Keratinocyte (primary cell): ENCODE measurements around the gene HDLBP. TPM values are rescaled to one million over a fixed set of nuclear protein-coding genes. Genes with fewer than 3 reads are reported as not detected.

Experiments used
- DNase-seq: peaks from one replicate; pipeline ENCODE4 v3.0.0-alpha.2; 2011; ENCODE audit warnings: low read depth, missing footprints, low spot score
- FAIRE-seq: peaks from 2 replicates; lab custom pipeline; 2011; peaks lifted over from hg19 to GRCh38; lab: Jason Lieb, UNC
- H2AFZ ChIP-seq: 2 replicates; pipeline ENCODE4 v1.6.0; 2012; ENCODE audit warnings: low read length, control low read depth, inconsistent platforms; ENCODE audit not compliant: control insufficient read depth
- H3K27ac ChIP-seq: 2 replicates; pipeline ENCODE4 v1.5.1; 2011; ENCODE audit warnings: low read length; ENCODE audit not compliant: control insufficient read depth, insufficient read depth
- H3K27me3 ChIP-seq: 3 replicates; pipeline ENCODE4 v1.6.0; 2011; ENCODE audit warnings: low read length; ENCODE audit not compliant: control insufficient read depth, insufficient read depth; ENCODE audit errors: extremely low read depth
- H3K36me3 ChIP-seq, 2 experiments: 2 replicates in 1 of 2; 3 replicates in 1 of 2; pipeline ENCODE4 v1.5.1; 2011; ENCODE audit warnings: low read length in 2 of 2, mild to moderate bottlenecking in 1 of 2; ENCODE audit not compliant: control insufficient read depth in 2 of 2, insufficient read depth in 2 of 2; ENCODE audit errors: extremely low read depth in 1 of 2
- H3K4me1 ChIP-seq: 3 replicates; pipeline ENCODE4 v1.5.1; 2011; ENCODE audit warnings: low read length; ENCODE audit not compliant: control insufficient read depth, insufficient read depth; ENCODE audit errors: extremely low read depth
- H3K4me2 ChIP-seq: 3 replicates; pipeline ENCODE4 v1.6.0; 2011; ENCODE audit warnings: low read depth, low read length; ENCODE audit not compliant: control insufficient read depth, insufficient read depth; ENCODE audit errors: extremely low read depth
- H3K4me3 ChIP-seq, 3 experiments: fragments of 200-600 bp in 1 of 3; sonication (generic) in 1 of 3; 2 replicates in 2 of 3; 3 replicates in 1 of 3; pipeline ENCODE4 v1.5.1; 2011 to 2016; ENCODE audit warnings: low read length in 3 of 3, mild to moderate bottlenecking in 3 of 3, control low read depth in 2 of 3, inconsistent platforms in 1 of 3, low read depth in 1 of 3, mixed read lengths in 1 of 3, mixed run types in 1 of 3, moderate library complexity in 1 of 3; ENCODE audit not compliant: control insufficient read depth in 2 of 3, insufficient read depth in 2 of 3; ENCODE audit errors: extremely low read depth in 1 of 3
- H3K79me2 ChIP-seq: 2 replicates; pipeline ENCODE4 v1.6.0; 2012; ENCODE audit warnings: low read length; ENCODE audit not compliant: control insufficient read depth, insufficient read depth
- H3K9ac ChIP-seq: 3 replicates; pipeline ENCODE4 v1.6.0; 2011; ENCODE audit warnings: low read length; ENCODE audit not compliant: control insufficient read depth, insufficient read depth; ENCODE audit errors: extremely low read depth
- H3K9me1 ChIP-seq: 3 replicates; pipeline ENCODE4 v1.6.0; 2011; ENCODE audit warnings: low read length; ENCODE audit not compliant: control insufficient read depth, insufficient read depth; ENCODE audit errors: extremely low read depth
- H3K9me3 ChIP-seq: 2 replicates; pipeline ENCODE4 v1.5.1; 2012; ENCODE audit warnings: low read depth, low read length; ENCODE audit not compliant: control insufficient read depth
- H4K20me1 ChIP-seq: 3 replicates; pipeline ENCODE4 v1.6.0; 2011; ENCODE audit warnings: low read length; ENCODE audit not compliant: control insufficient read depth, insufficient read depth; ENCODE audit errors: extremely low read depth
- EZH2 ChIP-seq: IDR thresholded peaks from one replicate; pipeline ENCODE4 v1.6.1; 2012; ENCODE audit warnings: inconsistent platforms, mild to moderate bottlenecking, low read length, moderate library complexity
- dilution Hi-C: fragments of 300-500 bp; cut with MboI; formaldehyde crosslinking; loops from one replicate; pipeline ENCODE4 v1.7.0; 2020; ENCODE audit warnings: low sequenced_read_pairs; ENCODE audit not compliant: extremely low pct_ligation_motif_present
- polyA plus RNA-seq, 5 experiments: library from polyadenylated mRNA; depleted of rRNA in 3 of 5; stranded (reverse) in 3 of 5; stranded (forward) in 1 of 5; unstranded in 1 of 5; fragments of >200 nt; gene quantifications; 1 replicate in 1 of 5; 2 replicates in 3 of 5; 3 replicates in 1 of 5; pipeline versions ENCODE4 v1.2.1 to v1.2.3, GENCODE V29; 2011 to 2012; ENCODE audit warnings: missing spikeins in 2 of 5, low read depth in 1 of 5, low replicate concordance in 1 of 5
- TF ChIP-seq, protein P1 (sequence below), 3 experiments: IDR thresholded peaks in 1 of 3; conservative IDR thresholded peaks in 1 of 3; optimal IDR thresholded peaks in 1 of 3; 2 replicates in 2 of 3; 3 replicates in 1 of 3; pipeline versions ENCODE3 to v1.5.1; 2011; ENCODE audit warnings: low read length in 3 of 3, mild to moderate bottlenecking in 3 of 3, moderate library complexity in 2 of 3, control low read depth in 1 of 3, inconsistent platforms in 1 of 3; ENCODE audit not compliant: insufficient read depth in 2 of 3; ENCODE audit errors: extremely low read depth in 1 of 3

HDLBP gene
- polyA plus RNA-seq, 1 donor (not counting 4 experiments of a cell fraction or from before 2014, with no cell fraction given), result 289 TPM

DNA sequence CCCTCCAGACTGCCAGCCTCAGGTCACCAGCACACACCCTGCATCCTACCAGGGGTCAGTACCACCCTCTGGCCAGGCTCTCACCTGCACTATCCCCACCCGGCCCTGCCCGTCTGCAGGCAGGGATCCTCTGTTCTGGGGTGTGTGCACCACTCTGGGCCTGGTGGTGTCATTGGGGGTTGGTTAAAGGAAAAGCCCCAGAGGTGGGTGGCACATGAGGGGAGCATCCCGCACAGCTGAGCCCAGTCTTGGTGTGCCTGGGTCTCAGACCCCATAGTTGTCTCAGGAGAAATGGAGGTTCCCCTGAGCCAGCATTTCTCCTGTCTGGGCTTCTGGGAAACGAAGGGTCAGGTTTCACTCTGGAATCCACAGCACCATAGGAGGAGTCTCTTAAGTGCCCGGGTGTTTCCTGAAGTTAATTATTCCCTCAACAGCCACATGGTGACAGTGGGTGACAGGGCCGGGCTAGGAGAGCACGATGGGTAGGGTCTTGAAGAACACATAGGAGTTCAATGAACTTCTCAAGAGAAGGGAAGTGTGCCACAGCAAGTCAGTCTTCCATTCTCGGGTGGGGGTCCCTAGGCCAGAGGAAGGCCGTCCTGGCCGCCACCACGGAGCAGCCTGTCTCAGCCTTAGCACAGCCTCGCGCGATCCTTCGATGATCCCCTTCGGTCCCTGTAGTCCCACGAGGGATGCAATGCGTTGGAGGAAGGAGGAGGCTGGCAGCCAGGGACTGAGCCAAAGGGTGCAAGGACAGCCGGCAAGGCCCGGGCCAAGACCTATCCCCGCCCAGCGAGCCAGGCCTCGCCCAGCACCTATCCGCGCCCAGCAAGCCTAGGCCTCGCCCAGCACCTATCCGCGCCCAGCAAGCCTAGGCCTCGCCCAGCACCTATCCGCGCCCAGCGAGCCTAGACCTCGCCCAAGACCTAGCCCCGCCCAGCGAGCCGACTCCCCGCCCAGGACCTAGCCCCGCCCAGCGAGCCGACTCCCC, 39.5 kb upstream of the HDLBP start:
- Histone ChIP-seq H3K79me2 (peaks cover 35% of the 10 kb centered on the region), H4K20me1 (peaks cover 3% of the 10 kb centered on the region), H3K9me1 (no peaks in the 10 kb centered on the region), H3K36me3 (peaks cover 21 to 22% of the 10 kb centered on the region in 2 experiments), H3K4me2 (peak overlapping the region; percentile 80), H3K27ac (peak overlapping the region; percentile 42), H3K4me3 (no peak overlapping the region), H2AFZ (peak overlapping the region; percentile 3), H3K4me1 (peaks cover 10% of the 10 kb centered on the region), H3K9me3 (no peaks in the 10 kb centered on the region), H3K27me3 (no peaks in the 10 kb centered on the region), H3K9ac (peak overlapping the region; percentile 46)
- peak; percentile 44 for FAIRE-seq
- dilution Hi-C loops, result no loop called here
- TF ChIP-seq, protein P1, sequence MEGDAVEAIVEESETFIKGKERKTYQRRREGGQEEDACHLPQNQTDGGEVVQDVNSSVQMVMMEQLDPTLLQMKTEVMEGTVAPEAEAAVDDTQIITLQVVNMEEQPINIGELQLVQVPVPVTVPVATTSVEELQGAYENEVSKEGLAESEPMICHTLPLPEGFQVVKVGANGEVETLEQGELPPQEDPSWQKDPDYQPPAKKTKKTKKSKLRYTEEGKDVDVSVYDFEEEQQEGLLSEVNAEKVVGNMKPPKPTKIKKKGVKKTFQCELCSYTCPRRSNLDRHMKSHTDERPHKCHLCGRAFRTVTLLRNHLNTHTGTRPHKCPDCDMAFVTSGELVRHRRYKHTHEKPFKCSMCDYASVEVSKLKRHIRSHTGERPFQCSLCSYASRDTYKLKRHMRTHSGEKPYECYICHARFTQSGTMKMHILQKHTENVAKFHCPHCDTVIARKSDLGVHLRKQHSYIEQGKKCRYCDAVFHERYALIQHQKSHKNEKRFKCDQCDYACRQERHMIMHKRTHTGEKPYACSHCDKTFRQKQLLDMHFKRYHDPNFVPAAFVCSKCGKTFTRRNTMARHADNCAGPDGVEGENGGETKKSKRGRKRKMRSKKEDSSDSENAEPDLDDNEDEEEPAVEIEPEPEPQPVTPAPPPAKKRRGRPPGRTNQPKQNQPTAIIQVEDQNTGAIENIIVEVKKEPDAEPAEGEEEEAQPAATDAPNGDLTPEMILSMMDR (optimal IDR thresholded peaks at IDR 0.05 in 1 of 3, IDR thresholded peaks at IDR 0.05 in 1 of 3, conservative IDR thresholded peaks at IDR 0.05 in 1 of 3; ENCODE audit: extremely low read depth in 1 of 3, insufficient read depth in 2 of 3, low read length in 3 of 3), result no peak
- no peak for TF ChIP-seq EZH2
- peak; percentile 70 for DNase-seq

- no peak for FAIRE-seq
- no peak overlapping the region for H3K27ac ChIP-seq
- no peaks in the 10 kb centered on the region for H3K9me3 ChIP-seq
- no peaks in the 10 kb centered on the region for H4K20me1 ChIP-seq
- no peak overlapping the region for H3K4me3 ChIP-seq
- H3K9ac ChIP-seq, result no peak overlapping the region
- peaks cover 8% of the 10 kb centered on the region for H3K79me2 ChIP-seq
- dilution Hi-C loops, result no loop called here
- peaks cover 7% of the 10 kb centered on the region for H3K4me1 ChIP-seq
- no peak overlapping the region for H2AFZ ChIP-seq
- DNase-seq, result no peak
- H3K36me3 ChIP-seq, result peaks cover 28 to 30% of the 10 kb centered on the region in 2 experiments
- TF ChIP-seq EZH2, result no peak
- TF ChIP-seq, protein P1 (optimal IDR thresholded peaks at IDR 0.05 in 1 of 3, IDR thresholded peaks at IDR 0.05 in 1 of 3, conservative IDR thresholded peaks at IDR 0.05 in 1 of 3; ENCODE audit: extremely low read depth in 1 of 3, insufficient read depth in 2 of 3, low read length in 3 of 3), result no peak
- H3K9me1 ChIP-seq, result no peaks in the 10 kb centered on the region
- no peaks in the 10 kb centered on the region for H3K27me3 ChIP-seq
- no peak overlapping the region for H3K4me2 ChIP-seq
Measured at GRCh38 chr2:241352227-241352626, 36.8 kb upstream of the HDLBP start.
